PC-9 (cell line): ENCODE measurements around the gene USP35.

Source experiments
- EZH2 ChIP-seq: fragments of 200-600 bp; sonication (generic); IDR thresholded peaks from 2 replicates; pipeline ENCODE4 v1.8.0; 2017; ENCODE audit warnings: antibody characterized with exemption, low read depth
- TF ChIP-seq, protein P1 (sequence below): fragments of 200-600 bp; sonication (generic); conservative IDR thresholded peaks from 2 replicates; pipeline ENCODE4 v1.6.1; 2017; ENCODE audit warnings: mixed run types, antibody characterized with exemption, mild to moderate bottlenecking, moderate library complexity

DNA sequence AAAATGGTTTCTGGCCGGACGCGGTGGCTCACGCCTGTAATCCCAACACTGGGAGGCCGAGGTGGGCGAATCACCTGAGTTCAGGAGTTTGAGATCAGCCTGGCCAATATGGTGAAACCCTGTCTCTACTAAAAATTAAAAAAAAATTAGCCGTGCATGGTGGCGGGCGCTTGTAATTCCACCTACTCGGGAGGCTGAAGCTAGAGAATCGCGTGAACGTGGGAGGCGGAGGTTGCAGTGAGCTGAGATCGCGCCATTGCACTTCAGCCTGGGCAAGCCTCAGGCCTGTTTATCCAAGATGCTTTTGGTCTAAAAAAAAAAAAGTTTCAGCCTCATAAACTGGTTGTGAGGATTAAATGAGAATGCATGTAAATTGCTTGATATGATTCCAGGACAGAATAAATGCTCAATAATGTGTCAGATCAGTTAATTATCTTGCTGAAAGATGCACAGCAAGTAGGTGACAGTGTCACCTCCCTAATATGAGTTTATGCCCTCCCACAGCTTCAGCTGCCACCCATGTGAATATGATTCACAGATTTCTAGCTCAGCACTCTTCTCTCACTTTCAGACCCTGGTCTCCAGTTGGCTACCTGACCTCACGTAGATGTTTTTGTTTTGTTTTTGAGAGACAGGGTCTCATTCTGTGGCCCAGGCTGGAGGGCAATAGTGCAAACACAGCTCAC, 48.2 kb upstream of the USP35 start:
- TF ChIP-seq, protein P1, sequence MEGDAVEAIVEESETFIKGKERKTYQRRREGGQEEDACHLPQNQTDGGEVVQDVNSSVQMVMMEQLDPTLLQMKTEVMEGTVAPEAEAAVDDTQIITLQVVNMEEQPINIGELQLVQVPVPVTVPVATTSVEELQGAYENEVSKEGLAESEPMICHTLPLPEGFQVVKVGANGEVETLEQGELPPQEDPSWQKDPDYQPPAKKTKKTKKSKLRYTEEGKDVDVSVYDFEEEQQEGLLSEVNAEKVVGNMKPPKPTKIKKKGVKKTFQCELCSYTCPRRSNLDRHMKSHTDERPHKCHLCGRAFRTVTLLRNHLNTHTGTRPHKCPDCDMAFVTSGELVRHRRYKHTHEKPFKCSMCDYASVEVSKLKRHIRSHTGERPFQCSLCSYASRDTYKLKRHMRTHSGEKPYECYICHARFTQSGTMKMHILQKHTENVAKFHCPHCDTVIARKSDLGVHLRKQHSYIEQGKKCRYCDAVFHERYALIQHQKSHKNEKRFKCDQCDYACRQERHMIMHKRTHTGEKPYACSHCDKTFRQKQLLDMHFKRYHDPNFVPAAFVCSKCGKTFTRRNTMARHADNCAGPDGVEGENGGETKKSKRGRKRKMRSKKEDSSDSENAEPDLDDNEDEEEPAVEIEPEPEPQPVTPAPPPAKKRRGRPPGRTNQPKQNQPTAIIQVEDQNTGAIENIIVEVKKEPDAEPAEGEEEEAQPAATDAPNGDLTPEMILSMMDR = no peak
- TF ChIP-seq EZH2 = no peak
